NCI-H2107 (cell line): ENCODE data around the gene STX5.
A peak's percentile ranks its signal among the peaks of the same experiment; 100 is the strongest.
"Not testable (repeated sequence)": the region's sequence is repeated elsewhere in the genome, so short reads cannot be mapped to it uniquely, and the experiment has no call there.

Experiments used
- DNase-seq: peaks from one replicate; lab custom pipeline; 2025; lab: John Stamatoyannopoulos, UW

STX5 gene

DNA sequence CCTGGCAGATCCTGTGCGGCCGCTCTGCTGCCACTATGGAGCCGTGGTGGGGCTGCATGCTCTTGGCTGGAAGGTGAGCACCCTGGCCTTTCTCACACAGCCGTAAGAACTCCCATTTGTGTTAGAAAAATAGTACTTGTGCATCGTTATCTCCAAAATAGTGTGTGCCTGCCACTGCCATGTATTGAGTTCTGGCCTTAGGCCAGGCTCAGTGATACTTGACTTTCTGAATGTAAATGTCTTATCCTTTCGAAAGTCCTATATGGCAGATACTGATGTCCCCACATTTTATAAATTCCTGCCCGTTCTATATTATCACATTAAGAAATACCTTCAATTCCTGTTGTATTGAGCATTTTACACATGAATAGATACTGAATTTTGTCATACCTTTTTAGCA is 49.1 kb downstream of the STX5 start:
- no peak for DNase-seq

DNA sequence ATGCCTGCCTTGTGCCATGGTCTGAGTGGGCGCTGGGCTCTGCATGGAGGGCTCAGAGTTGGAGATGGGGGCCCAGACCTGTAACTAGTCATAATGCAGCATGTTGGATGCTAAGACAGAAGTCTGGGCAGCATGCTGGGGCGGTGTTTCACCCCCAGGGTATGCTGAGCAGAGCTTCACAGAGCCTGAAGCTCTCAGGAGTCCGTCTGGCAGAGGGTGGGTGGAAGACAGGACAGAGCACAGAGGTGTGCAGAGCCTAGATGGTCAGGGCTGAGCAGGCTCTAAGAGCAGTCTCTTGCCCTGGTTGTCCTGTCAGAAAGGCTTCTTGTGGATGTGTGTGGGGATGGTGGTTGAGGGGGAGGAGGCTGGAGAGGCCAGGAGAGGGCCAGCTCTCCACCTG is 53.4 kb downstream of the STX5 start:
- DNase-seq, result no peak

DNA sequence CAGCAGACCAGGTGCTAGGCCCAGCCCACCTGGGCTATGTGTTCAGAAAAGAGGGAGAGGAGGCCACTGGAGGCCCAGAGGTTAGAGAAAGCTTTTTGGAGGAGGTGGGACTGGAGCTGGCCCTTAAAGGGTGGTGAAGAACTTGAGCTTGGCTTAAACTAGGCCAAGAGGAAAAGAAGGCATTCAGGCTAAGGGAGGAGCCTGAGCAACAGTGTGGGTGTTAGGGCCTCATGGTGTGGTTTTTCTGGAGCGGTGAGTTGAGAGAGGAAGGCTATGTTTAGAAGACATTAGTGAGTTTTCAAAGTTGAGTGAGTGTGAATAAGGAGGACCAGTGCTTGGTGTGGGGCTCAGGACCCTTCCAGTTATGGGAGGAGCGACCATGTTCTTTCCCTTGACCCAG is 54.5 kb downstream of the STX5 start:
- DNase-seq, result no peak

DNA sequence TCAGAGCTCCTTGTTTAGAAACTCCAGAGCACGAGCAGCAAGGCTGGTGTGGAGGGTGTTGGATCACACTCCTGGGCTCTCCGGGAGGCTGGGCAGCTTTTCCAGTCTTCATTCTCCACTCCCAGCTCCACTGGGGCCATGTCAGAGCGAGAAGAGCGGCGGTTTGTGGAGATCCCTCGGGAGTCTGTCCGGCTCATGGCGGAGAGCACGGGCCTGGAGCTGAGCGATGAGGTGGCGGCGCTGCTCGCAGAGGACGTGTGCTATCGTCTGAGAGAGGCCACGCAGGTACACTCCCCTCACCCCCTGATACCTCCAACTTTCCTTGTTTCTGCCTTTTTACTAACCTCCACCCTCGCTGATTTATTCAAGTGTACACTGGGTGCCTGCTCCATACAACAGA is 56.2 kb downstream of the STX5 start:
- no peak for DNase-seq

DNA sequence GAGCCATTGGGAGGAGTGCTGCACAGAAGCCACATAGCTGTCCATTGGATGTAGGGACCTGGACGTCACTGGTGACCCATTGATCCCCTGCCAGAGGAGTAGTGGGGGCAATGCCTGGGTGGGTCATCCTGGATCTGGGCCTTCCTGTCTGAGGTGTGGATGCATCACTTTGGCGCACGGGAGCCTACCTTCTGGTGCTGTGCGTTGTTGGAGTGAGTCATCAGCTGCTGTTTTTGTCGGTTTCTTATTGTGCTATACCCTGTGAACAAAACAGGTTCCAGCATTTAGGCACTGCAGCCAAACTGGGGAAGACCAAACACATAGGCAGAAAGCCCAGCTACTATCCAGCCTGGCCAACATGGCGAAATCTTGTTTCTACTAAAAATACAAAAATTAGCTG is 57.4 kb downstream of the STX5 start:
- no peak for DNase-seq

DNA sequence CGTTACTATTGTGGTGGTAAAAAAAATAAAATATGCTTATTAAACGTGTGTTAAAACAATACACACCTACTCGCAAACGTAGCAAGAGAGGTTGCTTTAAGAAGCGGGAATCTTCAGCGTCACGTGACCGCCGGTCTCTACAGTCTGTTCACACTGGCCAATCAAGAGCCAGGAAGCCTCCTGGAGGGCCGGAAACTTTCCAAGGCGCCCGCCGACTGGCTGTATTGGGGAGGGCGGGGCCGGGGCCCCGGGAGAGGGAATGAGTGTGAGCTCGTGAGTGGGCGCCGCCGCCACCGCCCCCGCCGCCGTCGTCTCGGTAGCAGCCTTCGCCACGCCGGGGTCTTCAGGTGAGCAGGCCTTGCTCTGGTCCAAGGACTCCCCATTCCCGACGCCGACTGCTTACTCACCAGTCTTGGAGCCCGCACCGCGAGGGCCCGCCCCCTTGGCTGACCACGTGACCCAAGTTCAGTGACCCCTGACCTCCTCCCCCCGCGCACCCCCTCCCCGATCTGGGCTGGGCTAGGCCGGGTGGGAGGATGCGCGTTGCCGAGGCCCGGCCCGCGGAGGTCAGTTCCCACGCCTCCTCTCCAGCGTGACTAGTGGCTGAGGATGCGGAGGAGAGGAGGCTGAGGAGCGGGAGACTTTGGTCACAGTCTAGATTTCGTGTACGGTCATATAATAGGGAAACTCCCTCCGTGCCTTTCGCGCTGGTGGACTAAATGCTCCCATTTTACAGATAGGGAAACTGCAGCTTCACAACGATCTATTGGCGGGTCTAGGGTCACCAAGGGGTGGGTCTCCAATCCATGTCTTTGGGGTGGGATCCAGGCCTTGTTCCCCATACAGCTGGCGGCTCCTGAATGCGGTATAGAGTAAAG is 60.5 kb downstream of the STX5 start, which contains the start of gene TAF6L:
Gene TAF6L (plus strand): TSS at position 253 of the 878 bp plus-strand sequence. CDS start 4,388 bp downstream, outside the sequence.
- DNase-seq, result peak; percentile 92

DNA sequence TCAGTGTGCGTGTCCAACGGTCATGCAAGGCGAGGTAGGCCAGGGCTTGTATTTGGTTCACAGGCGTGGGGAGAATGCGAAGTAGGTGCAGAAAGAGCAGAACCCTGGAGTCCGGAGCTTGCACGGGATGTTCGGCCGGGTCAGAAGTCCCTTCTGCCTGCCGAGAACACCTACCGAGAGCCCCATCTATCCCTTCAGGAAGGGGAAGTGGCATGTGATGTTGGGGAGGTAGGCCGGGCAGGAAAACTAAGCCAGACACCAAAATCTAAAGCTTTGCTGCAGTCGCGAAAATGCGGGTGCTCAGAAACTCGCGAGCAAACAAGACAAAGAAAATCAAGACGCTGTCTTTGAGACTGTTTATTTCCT is 61.1 kb downstream of the STX5 start:
- DNase-seq, result no peak

DNA sequence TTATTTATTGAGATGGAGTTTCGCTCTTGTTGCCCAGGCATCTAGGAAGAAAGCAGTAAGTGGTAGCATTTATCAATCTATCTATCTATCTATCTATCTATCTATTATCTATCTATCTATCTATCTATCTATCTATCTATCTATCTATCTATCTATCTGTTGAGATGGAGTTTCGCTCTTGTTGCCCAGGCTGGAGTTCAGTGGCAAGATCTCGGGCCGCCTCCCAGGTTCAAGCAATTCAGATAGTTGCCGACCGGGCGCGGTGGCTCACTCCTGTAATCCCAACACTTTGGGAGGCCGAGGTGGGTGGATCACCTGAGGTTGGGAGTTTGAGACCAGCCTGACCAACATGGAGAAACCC is 71.0 kb downstream of the STX5 start:
- not testable (repeated sequence) for DNase-seq

DNA sequence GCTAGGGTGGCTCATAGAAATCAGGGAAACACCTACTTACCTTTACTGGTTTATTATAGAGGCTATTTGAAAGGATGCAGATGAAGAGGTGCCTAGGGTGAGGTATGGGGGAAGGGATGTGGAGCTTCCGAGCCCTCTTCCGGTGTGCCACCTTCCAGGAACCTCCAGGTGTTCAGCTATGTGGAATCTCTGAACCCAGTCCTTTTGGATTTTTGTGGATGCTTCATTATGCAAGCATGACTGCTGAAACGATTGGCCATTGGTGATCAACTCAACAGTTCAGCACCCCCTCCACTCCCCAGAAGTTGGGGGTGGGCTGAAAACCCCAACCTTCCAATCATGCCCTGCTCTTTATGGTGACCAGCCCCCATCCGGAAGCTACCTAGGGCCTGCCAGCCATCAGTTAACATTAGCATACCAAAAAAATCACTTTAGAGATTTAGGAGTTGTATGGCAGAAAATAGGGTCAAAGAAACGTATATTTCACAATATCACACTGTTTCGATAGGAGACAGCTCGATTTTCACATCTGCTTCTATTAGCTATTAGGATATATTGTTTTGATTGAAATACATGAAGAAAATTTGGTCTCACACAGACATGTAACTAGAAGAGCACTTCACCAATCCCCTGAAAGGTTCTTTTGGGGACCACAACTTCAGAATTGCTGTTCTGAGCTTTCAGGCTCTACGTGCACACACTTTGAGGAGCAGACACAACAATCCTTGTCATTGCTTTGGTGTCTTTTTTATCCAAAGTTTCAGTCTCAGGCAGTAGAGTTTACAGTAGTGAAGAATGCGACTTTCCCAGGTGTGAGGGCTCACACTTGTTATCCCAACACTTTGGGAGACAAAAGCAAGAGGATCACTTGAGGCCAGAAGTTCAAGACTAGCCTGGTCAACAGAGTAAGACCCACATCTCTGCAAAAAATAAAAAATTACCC is 73.7 kb downstream of the STX5 start:
- no peak for DNase-seq
